SK-N-SH treated with all-trans-retinoic acid at 6 μM for 48 hours (cell line): ENCODE results near the gene ANKRD6.

ENCODE experiments used
- ESRRG ChIP-seq: fragments of 250-450 bp; sonication (Bioruptor Pico); IDR thresholded peaks from 2 replicates; pipeline ENCODE4 v1.6.1; 2021; ENCODE audit warnings: mild to moderate bottlenecking
- GLIS3 ChIP-seq: fragments of 250-450 bp; sonication (Bioruptor Pico); IDR thresholded peaks from 2 replicates; pipeline ENCODE4 v1.5.0; 2020; ENCODE audit warnings: mild to moderate bottlenecking, moderate library complexity
- ISL1 ChIP-seq: fragments of 250-450 bp; sonication (Bioruptor Pico); IDR thresholded peaks from 2 replicates; pipeline ENCODE4 v2.1.2; 2022; ENCODE audit warnings: mild to moderate bottlenecking, moderate library complexity
- RARB ChIP-seq: fragments of 250-450 bp; sonication (Bioruptor Pico); IDR thresholded peaks from 2 replicates; pipeline ENCODE4 v1.8.0; 2021; ENCODE audit warnings: mild to moderate bottlenecking, moderate library complexity
- ZFP3 ChIP-seq: fragments of 250-450 bp; sonication (Bioruptor Pico); IDR thresholded peaks from 2 replicates; pipeline ENCODE4 v1.5.0; 2020; ENCODE audit warnings: mild to moderate bottlenecking, moderate library complexity
- ZFP30 ChIP-seq: fragments of 450-650 bp; formaldehyde crosslinking; IDR thresholded peaks from 2 replicates; pipeline ENCODE4 v1.5.0; 2022; ENCODE audit warnings: mild to moderate bottlenecking, moderate library complexity
- ZNF70 ChIP-seq: fragments of 450-650 bp; formaldehyde crosslinking; IDR thresholded peaks from 2 replicates; pipeline ENCODE4 v1.5.0; 2020; ENCODE audit warnings: mild to moderate bottlenecking, moderate library complexity
- ZNF8 ChIP-seq: fragments of 450-650 bp; formaldehyde crosslinking; IDR thresholded peaks from 2 replicates; pipeline ENCODE4 v1.5.0; 2020; ENCODE audit warnings: mild to moderate bottlenecking, moderate library complexity
- TF ChIP-seq, protein P1 (sequence below): fragments of 250-450 bp; sonication (Bioruptor Pico); IDR thresholded peaks from 2 replicates; pipeline ENCODE4 v1.5.1; 2021; ENCODE audit warnings: mild to moderate bottlenecking, moderate library complexity
- TF ChIP-seq, protein P2 (sequence below): fragments of 250-450 bp; sonication (Bioruptor Pico); IDR thresholded peaks from 2 replicates; pipeline ENCODE4 v1.8.0; 2020; ENCODE audit warnings: mild to moderate bottlenecking, moderate library complexity, borderline replicate concordance
- TF ChIP-seq, protein P3 (sequence below): fragments of 250-450 bp; sonication (Bioruptor Pico); IDR thresholded peaks from 2 replicates; pipeline ENCODE4 v1.5.1; 2020; ENCODE audit warnings: low read depth, mild to moderate bottlenecking, moderate library complexity

DNA sequence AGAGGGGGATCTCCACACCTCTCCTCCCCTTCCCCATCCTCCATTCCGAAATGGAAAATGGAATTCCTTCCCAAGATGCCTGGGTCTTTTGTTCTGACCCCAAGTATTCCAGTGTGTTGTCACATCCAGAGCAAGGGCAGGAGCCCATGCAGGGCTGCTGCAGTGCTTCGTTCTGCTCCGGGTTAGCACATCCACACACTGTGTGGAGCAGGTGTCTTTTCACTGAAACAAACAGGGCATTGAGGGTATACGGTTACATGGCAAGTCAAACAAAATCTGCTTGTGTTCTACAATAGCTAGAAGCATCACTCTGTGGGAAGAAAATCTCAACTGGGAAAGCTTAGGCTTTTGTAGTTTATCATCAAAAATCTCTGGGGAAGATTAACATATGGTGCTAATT lies 148.7 kb downstream of the ANKRD6 start:
- TF ChIP-seq, protein P1, sequence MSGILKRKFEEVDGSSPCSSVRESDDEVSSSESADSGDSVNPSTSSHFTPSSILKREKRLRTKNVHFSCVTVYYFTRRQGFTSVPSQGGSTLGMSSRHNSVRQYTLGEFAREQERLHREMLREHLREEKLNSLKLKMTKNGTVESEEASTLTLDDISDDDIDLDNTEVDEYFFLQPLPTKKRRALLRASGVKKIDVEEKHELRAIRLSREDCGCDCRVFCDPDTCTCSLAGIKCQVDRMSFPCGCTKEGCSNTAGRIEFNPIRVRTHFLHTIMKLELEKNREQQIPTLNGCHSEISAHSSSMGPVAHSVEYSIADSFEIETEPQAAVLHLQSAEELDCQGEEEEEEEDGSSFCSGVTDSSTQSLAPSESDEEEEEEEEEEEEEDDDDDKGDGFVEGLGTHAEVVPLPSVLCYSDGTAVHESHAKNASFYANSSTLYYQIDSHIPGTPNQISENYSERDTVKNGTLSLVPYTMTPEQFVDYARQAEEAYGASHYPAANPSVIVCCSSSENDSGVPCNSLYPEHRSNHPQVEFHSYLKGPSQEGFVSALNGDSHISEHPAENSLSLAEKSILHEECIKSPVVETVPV (CRISPR knock-in tag) = no peak
- TF ChIP-seq ZNF8 (CRISPR knock-in tag) (no peak), ISL1 (no peak), GLIS3 (no peak), ZNF70 (CRISPR knock-in tag) (no peak), RARB (CRISPR knock-in tag) (no peak), ZFP3 (CRISPR knock-in tag) (no peak), ESRRG (CRISPR knock-in tag) (no peak), ZFP30 (CRISPR knock-in tag) (no peak)
- TF ChIP-seq, protein P2, sequence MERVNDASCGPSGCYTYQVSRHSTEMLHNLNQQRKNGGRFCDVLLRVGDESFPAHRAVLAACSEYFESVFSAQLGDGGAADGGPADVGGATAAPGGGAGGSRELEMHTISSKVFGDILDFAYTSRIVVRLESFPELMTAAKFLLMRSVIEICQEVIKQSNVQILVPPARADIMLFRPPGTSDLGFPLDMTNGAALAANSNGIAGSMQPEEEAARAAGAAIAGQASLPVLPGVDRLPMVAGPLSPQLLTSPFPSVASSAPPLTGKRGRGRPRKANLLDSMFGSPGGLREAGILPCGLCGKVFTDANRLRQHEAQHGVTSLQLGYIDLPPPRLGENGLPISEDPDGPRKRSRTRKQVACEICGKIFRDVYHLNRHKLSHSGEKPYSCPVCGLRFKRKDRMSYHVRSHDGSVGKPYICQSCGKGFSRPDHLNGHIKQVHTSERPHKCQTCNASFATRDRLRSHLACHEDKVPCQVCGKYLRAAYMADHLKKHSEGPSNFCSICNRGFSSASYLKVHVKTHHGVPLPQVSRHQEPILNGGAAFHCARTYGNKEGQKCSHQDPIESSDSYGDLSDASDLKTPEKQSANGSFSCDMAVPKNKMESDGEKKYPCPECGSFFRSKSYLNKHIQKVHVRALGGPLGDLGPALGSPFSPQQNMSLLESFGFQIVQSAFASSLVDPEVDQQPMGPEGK (CRISPR knock-in tag) = no peak
- TF ChIP-seq, protein P3, sequence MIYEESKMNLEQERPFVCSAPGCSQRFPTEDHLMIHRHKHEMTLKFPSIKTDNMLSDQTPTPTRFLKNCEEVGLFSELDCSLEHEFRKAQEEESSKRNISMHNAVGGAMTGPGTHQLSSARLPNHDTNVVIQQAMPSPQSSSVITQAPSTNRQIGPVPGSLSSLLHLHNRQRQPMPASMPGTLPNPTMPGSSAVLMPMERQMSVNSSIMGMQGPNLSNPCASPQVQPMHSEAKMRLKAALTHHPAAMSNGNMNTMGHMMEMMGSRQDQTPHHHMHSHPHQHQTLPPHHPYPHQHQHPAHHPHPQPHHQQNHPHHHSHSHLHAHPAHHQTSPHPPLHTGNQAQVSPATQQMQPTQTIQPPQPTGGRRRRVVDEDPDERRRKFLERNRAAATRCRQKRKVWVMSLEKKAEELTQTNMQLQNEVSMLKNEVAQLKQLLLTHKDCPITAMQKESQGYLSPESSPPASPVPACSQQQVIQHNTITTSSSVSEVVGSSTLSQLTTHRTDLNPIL (CRISPR knock-in tag) = no peak
